Naive B cell (primary cell): ENCODE data around the gene CLDND2. TPM values are rescaled to one million over a fixed set of nuclear protein-coding genes. Genes with fewer than 3 reads are reported as not detected.

Experiments
- ATAC-seq, 2 donors: fragments of 150-1000 bp; cut with Tn5 transposase; 2 replicates each; pipeline ENCODE4 v1.10.0; 2021; ENCODE audit warnings: low read depth in 2 of 2, mild to moderate bottlenecking in 2 of 2, moderate library complexity in 2 of 2
- DNase-seq: peaks from one replicate; pipeline ENCODE4 v3.0.0; 2022
- H3K27ac Mint-ChIP-seq, 6 donors: one replicate each; pipeline ENCODE4 v1.8.0; 2020 to 2022; ENCODE audit warnings: mild to moderate bottlenecking in 6 of 6, mixed read lengths in 6 of 6, moderate library complexity in 5 of 6, inconsistent platforms in 2 of 6
- H3K27me3 Mint-ChIP-seq, 3 donors: one replicate each; pipeline ENCODE4 v1.8.0; 2021 to 2022; ENCODE audit warnings: mixed read lengths in 3 of 3, mild to moderate bottlenecking in 1 of 3
- H3K36me3 Mint-ChIP-seq, 2 donors: one replicate each; pipeline ENCODE4 v1.8.0; 2020 to 2022; ENCODE audit warnings: mixed read lengths in 2 of 2, inconsistent platforms in 1 of 2, mild to moderate bottlenecking in 1 of 2
- H3K4me1 Mint-ChIP-seq, 3 donors: one replicate each; pipeline ENCODE4 v1.8.0; 2020 to 2022; ENCODE audit warnings: mixed read lengths in 3 of 3, inconsistent platforms in 1 of 3, mild to moderate bottlenecking in 1 of 3, moderate library complexity in 1 of 3
- H3K4me3 Mint-ChIP-seq, 8 donors: one replicate each; pipeline ENCODE4 v1.8.0; 2020 to 2022; ENCODE audit warnings: mild to moderate bottlenecking in 8 of 8, mixed read lengths in 8 of 8, moderate library complexity in 8 of 8, inconsistent platforms in 2 of 8
- H3K9me3 Mint-ChIP-seq, 7 donors: one replicate each; pipeline ENCODE4 v1.8.0; 2020 to 2022; ENCODE audit warnings: mixed read lengths in 7 of 7, mild to moderate bottlenecking in 5 of 7, inconsistent platforms in 2 of 7, moderate library complexity in 1 of 7
- polyA plus RNA-seq, 6 donors: library from polyadenylated mRNA; unstranded; fragments of 300-500 nt; fragmentation: Illumina TruSeq; gene quantifications; one replicate each; pipeline ENCODE4 v1.2.3, GENCODE V29; 2021; ENCODE audit warnings: low read depth in 6 of 6

The CLDND2 gene
- polyA plus RNA-seq, 6 donors from 2014 or later: 0.46 to 1.2 TPM; not detected in 4

GRCh38 chr19:51396175-51396574 is 27.4 kb upstream of the CLDND2 start:
- DNase-seq (no peak), ATAC-seq (no peak)
- Mint-ChIP-seq H3K27me3 (peaks cover 0 to 3% (median 2%) of the 10 kb centered on the region in 3 donors), H3K4me1 (peaks cover 10 to 21% (median 19%) of the 10 kb centered on the region in 3 donors), H3K36me3 (no peaks in the 10 kb centered on the region), H3K27ac (peak overlapping the region in 1 of 6 donors; percentile 73), H3K9me3 (no peaks in the 10 kb centered on the region), H3K4me3 (peak overlapping the region in 1 of 8 donors; percentile 18)

- H3K27ac Mint-ChIP-seq: peak overlapping the region; percentile 79 to 95 (median 90)
- H3K27me3 Mint-ChIP-seq: peaks cover 0 to 8% (median 6%) of the 10 kb centered on the region in 3 donors
- ATAC-seq (peak; percentile 91 to 93), DNase-seq (peak; percentile 89)
- peak overlapping the region; percentile 79 to 93 (median 91) for H3K4me3 Mint-ChIP-seq
- H3K36me3 Mint-ChIP-seq: no peaks in the 10 kb centered on the region
- H3K9me3 Mint-ChIP-seq: no peaks in the 10 kb centered on the region
- peaks cover 13 to 30% (median 24%) of the 10 kb centered on the region in 3 donors for H3K4me1 Mint-ChIP-seq
Measured at GRCh38 chr19:51394050-51394836, 25.4 kb upstream of the CLDND2 start.

- no peak overlapping the region for H3K27ac Mint-ChIP-seq
Measured at GRCh38 chr19:51392701-51393100, 23.9 kb upstream of the CLDND2 start.

GRCh38 chr19:51391073-51391611 is 22.3 kb upstream of the CLDND2 start:
- peak overlapping the region in 1 of 6 donors; percentile 66 for H3K27ac Mint-ChIP-seq
- no peaks in the 10 kb centered on the region for H3K36me3 Mint-ChIP-seq
- H3K4me1 Mint-ChIP-seq: peaks cover 17 to 27% (median 26%) of the 10 kb centered on the region in 3 donors
- peaks cover 0 to 8% (median 6%) of the 10 kb centered on the region in 3 donors for H3K27me3 Mint-ChIP-seq
- ATAC-seq: no peak
- H3K9me3 Mint-ChIP-seq: no peaks in the 10 kb centered on the region
- peak overlapping the region in 6 of 8 donors; percentile 1 to 79 (median 40) for H3K4me3 Mint-ChIP-seq
- no peak for DNase-seq

More at GRCh38 chr19:51392701-51393100, 23.9 kb upstream of the CLDND2 start:
- no peak for DNase-seq
- H3K4me1 Mint-ChIP-seq: peaks cover 13 to 26% (median 24%) of the 10 kb centered on the region in 3 donors
- H3K9me3 Mint-ChIP-seq: no peaks in the 10 kb centered on the region
- peak overlapping the region in 6 of 8 donors; percentile 21 to 59 (median 32) for H3K4me3 Mint-ChIP-seq
- H3K36me3 Mint-ChIP-seq: no peaks in the 10 kb centered on the region
- peaks cover 0 to 8% (median 6%) of the 10 kb centered on the region in 3 donors for H3K27me3 Mint-ChIP-seq
- ATAC-seq: no peak

GRCh38 chr19:51389143-51389542 is 20.3 kb upstream of the CLDND2 start:
- ATAC-seq: no peak
- H3K4me1 Mint-ChIP-seq: peaks cover 11 to 15% (median 15%) of the 10 kb centered on the region in 3 donors
- H3K4me3 Mint-ChIP-seq: no peak overlapping the region
- H3K9me3 Mint-ChIP-seq: no peaks in the 10 kb centered on the region
- no peaks in the 10 kb centered on the region for H3K36me3 Mint-ChIP-seq
- DNase-seq: no peak
- peaks cover 0 to 8% (median 6%) of the 10 kb centered on the region in 3 donors for H3K27me3 Mint-ChIP-seq
- no peak overlapping the region for H3K27ac Mint-ChIP-seq

DNA sequence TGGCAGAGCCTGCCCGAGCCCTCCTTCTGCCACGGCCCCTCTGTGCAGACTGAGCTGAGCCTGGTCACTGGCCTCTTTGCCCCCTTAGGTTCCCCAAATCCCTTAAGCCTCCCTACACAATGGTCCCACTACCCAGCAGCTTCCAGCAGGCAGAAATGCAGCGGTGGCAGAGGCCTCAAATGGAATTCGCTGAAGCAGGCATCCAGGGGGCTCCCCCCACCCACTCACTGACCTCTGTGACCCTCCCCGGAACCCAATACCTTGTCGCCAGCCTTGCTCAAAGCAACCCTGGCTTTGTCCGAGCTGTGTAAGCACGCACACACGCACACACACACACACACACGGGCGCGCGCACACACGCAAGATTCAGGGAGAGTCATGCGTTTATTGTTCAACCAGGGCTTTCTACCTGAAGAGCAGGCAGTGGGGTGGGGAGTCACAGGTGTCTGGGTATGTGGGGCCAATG is 19.2 kb upstream of the CLDND2 start, which contains the start of gene LIM2:
TSS of gene LIM2 (minus strand) at position 51 of the 466 bp plus-strand sequence. CDS start 531 bp downstream, outside the sequence.
- H3K4me3 Mint-ChIP-seq: peak within 1 kb of the TSS in 1 of 8 donors; percentile 37
- DNase-seq: no peak
- no peaks in the 10 kb centered on the region for H3K9me3 Mint-ChIP-seq
- peaks cover 0 to 8% (median 6%) of the 10 kb centered on the region in 3 donors for H3K27me3 Mint-ChIP-seq
- H3K27ac Mint-ChIP-seq: peak within 1 kb of the TSS in 1 of 6 donors; percentile 47
- no peaks in the 10 kb centered on the region for H3K36me3 Mint-ChIP-seq
- no peak for ATAC-seq
- H3K4me1 Mint-ChIP-seq: peaks cover 8 to 11% (median 9%) of the 10 kb centered on the region in 3 donors

DNA sequence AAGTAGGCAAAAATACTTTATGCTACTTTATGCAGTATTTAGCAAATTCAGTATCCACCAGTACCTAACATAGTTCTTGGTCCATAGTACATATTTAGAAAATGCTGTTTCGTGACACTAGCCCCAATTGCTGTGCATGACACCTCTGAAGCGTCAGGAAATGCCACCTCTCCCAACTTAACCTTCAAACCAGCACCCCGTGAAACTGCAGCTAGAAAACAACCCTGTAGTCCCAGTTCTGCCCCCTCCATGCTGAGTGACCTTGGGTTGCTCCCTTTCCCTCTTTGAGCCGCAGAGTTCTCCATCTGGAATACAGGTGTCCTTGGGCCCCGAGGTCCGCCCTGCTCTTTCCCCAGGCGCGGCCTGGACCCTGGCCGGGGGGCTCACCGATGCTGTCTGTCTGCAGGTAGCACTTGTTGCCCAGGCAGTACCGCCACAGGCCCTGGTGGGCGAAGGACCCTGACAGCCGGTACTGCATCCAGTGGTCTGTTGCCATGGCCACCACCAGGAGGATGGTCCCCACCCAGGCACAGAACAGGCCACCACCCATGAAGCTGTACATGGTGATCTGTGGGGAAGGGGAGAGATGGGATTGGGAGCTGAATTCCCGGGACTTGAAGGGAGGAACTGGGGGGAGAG is 18.2 kb upstream of the CLDND2 start:
- peaks cover 0 to 13% (median 8%) of the 10 kb centered on the region in 3 donors for H3K27me3 Mint-ChIP-seq
- peaks cover 8 to 11% (median 9%) of the 10 kb centered on the region in 3 donors for H3K4me1 Mint-ChIP-seq
- peaks cover 0 to 5% (median 0%) of the 10 kb centered on the region in 7 donors for H3K9me3 Mint-ChIP-seq
- H3K36me3 Mint-ChIP-seq: no peaks in the 10 kb centered on the region
- no peak overlapping the region for H3K27ac Mint-ChIP-seq
- peak overlapping the region in 1 of 8 donors; percentile 37 for H3K4me3 Mint-ChIP-seq
- DNase-seq (no peak), ATAC-seq (no peak)

- H3K36me3 Mint-ChIP-seq: no peaks in the 10 kb centered on the region
- no peak for ATAC-seq
- peaks cover 0 to 14% (median 0%) of the 10 kb centered on the region in 3 donors for H3K27me3 Mint-ChIP-seq
- H3K4me1 Mint-ChIP-seq: no peaks in the 10 kb centered on the region
- no peak for DNase-seq
- H3K4me3 Mint-ChIP-seq: no peak overlapping the region
- peaks cover 0 to 14% (median 6%) of the 10 kb centered on the region in 7 donors for H3K9me3 Mint-ChIP-seq
- H3K27ac Mint-ChIP-seq: no peak overlapping the region
Measured at GRCh38 chr19:51382004-51382403, 13.2 kb upstream of the CLDND2 start.

DNA sequence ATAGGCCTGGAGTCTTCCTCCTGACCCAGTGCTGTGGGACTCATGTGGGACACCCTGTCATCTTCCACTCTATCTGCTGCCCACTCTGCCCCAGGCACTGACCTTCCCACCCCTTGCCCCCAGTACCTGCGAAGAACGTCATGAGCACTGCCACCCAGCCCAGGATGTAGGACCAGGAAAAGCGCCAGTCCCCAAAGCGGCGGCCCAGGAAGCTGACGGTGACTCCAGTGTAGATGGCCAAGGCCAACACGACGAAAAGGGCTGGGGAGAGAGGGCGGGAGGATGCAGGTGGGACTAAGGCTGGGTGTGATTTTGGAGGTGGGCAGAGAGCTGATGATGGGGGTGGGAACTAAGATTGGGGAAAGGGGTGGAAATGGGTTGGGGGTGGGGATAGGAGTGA is 11.6 kb upstream of the CLDND2 start:
- Mint-ChIP-seq H3K27me3 (peaks cover 0 to 14% (median 0%) of the 10 kb centered on the region in 3 donors), H3K27ac (no peak overlapping the region), H3K4me3 (peak overlapping the region in 1 of 8 donors; percentile 35), H3K36me3 (no peaks in the 10 kb centered on the region), H3K9me3 (peaks cover 0 to 14% (median 6%) of the 10 kb centered on the region in 7 donors), H3K4me1 (no peaks in the 10 kb centered on the region)
- no peak for ATAC-seq
- no peak for DNase-seq

DNA sequence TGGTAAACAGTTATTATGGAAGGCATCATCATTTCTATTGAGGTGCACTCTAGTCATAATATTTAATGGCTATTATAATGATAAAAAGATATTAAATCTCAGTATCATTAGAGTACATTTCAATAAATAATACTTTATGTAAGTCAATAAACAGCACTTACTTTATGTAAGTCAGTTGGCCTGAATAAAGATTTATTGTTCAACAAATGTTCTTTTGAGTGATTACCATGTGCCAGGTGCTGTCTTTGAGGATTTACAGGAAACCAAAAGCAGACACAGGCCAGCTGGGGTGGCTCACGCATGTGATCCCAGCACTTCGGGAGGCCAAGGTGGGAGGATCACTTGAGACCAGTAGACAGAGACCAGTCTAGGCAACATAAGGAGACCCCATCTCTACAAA is 8.6 kb upstream of the CLDND2 start:
- Mint-ChIP-seq H3K4me3 (no peak overlapping the region), H3K27ac (no peak overlapping the region), H3K4me1 (peaks cover 0 to 6% (median 0%) of the 10 kb centered on the region in 3 donors), H3K27me3 (peaks cover 0 to 10% (median 0%) of the 10 kb centered on the region in 3 donors), H3K36me3 (no peaks in the 10 kb centered on the region), H3K9me3 (peaks cover 0 to 14% (median 6%) of the 10 kb centered on the region in 7 donors)
- ATAC-seq (no peak), DNase-seq (no peak)

- peak overlapping the region in 1 of 8 donors; percentile 47 for H3K4me3 Mint-ChIP-seq
- DNase-seq: no peak
Measured at GRCh38 chr19:51375504-51376221, 6.9 kb upstream of the CLDND2 start.

DNA sequence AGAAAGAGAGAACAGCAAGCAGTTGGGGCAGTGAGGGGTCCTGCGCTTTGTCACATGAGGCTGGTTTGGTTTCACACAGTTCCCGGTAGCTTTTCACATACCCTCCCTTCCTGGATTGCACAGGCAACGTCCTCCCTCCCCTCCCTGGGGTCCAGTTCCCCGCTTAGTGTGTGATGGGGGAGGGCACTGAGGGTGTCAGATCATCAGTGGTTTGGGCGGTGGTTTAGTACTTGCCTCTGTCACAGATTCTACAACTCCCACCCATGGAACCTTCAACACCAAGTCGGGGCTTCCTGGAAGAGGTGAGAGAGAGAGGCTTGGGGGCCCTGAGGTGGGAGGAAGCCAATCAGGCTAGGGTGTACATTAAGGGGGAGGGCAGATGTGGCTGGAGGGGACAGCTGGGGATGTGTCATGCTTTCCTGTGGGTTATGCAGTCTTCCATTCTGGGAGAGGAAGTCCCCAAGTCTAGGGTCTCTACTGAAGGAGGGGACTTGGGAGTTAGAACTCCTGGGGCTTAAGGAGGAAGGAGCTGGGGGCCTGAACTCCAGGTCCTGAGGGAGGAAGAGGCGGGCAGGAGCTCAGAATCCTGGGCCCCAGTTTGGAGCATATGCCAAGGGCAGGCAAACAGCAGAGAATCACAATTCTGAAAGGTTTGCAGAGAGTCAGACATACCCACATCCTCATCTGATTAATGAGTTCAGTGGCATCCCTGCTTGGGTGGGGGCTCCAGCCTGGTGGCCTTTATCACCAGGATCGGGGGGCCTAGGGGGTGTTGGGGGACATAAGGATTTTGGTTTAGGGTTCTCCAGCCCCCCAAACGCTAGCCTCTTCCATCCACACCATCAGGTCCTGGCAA is 4.1 kb upstream of the CLDND2 start, which contains the start of gene NKG7:
TSS of gene NKG7 (minus strand) at position 6 of the 856 bp plus-strand sequence. CDS start 119 bp downstream, outside the sequence.
- Mint-ChIP-seq H3K27ac (peak within 1 kb of the TSS in 4 of 6 donors; percentile 14 to 74 (median 30)), H3K27me3 (no peaks in the 10 kb centered on the region), H3K9me3 (no peaks in the 10 kb centered on the region), H3K36me3 (no peaks in the 10 kb centered on the region), H3K4me1 (peaks cover 7 to 19% (median 7%) of the 10 kb centered on the region in 3 donors), H3K4me3 (peak within 1 kb of the TSS in 3 of 8 donors; percentile 59 to 90 (median 65))
- ATAC-seq (no peak), DNase-seq (no peak)

More at GRCh38 chr19:51375504-51376221, 6.9 kb upstream of the CLDND2 start:
- Mint-ChIP-seq H3K27ac (no peak overlapping the region), H3K27me3 (peaks cover 0 to 6% (median 0%) of the 10 kb centered on the region in 3 donors), H3K9me3 (peaks cover 0 to 6% (median 2%) of the 10 kb centered on the region in 7 donors), H3K36me3 (no peaks in the 10 kb centered on the region), H3K4me1 (peaks cover 0 to 12% (median 4%) of the 10 kb centered on the region in 3 donors)
- ATAC-seq: no peak
